Neural progenitor cell (in vitro differentiated cells): ENCODE data around the gene FOXK2. TPM values are rescaled to one million over a fixed set of nuclear protein-coding genes. Genes with fewer than 3 reads are reported as not detected.

ENCODE experiments used
- DNase-seq: peaks from one replicate; pipeline ENCODE4 v3.0.0-alpha.2; 2016; ENCODE audit warnings: low spot score
- H2AFZ ChIP-seq: fragments of 200-600 bp; sonication (generic); replicated peaks from 2 replicates; pipeline ENCODE4 v1.6.1; 2016; ENCODE audit warnings: antibody characterized with exemption
- H3F3A ChIP-seq: fragments of 200-600 bp; sonication (generic); 2 replicates; pipeline ENCODE4 v1.6.1; 2016; ENCODE audit warnings: antibody characterized with exemption, low read depth
- H3K27ac ChIP-seq: fragments of 200-600 bp; sonication (generic); 2 replicates; pipeline ENCODE4 v1.5.1; 2016; ENCODE audit warnings: mild to moderate bottlenecking
- H3K27me3 ChIP-seq: fragments of 200-600 bp; sonication (generic); 2 replicates; pipeline ENCODE4 v1.6.1; 2016; ENCODE audit warnings: mild to moderate bottlenecking, moderate library complexity
- H3K36me3 ChIP-seq: fragments of 200-600 bp; sonication (generic); 2 replicates; pipeline ENCODE4 v1.5.1; 2016
- H3K4me1 ChIP-seq: fragments of 200-600 bp; sonication (generic); 2 replicates; pipeline ENCODE4 v1.6.1; 2016; ENCODE audit warnings: mixed run types
- H3K4me2 ChIP-seq: fragments of 200-600 bp; sonication (generic); 2 replicates; pipeline ENCODE4 v1.6.1; 2016
- H3K4me3 ChIP-seq: fragments of 200-600 bp; sonication (generic); 2 replicates; pipeline ENCODE4 v1.5.1; 2016
- H3K79me2 ChIP-seq: fragments of 200-600 bp; sonication (generic); 2 replicates; pipeline ENCODE4 v1.6.1; 2016; ENCODE audit warnings: low read depth
- H3K9ac ChIP-seq: fragments of 200-600 bp; sonication (generic); 2 replicates; pipeline ENCODE4 v1.6.1; 2016
- H3K9me3 ChIP-seq: fragments of 200-600 bp; sonication (generic); 2 replicates; pipeline ENCODE4 v1.5.1; 2016; ENCODE audit warnings: low read depth
- H4K20me1 ChIP-seq: fragments of 200-600 bp; sonication (generic); 2 replicates; pipeline ENCODE4 v1.6.1; 2016; ENCODE audit warnings: low read depth
- H3K27ac Mint-ChIP-seq: 3 replicates; pipeline ENCODE4 v1.8.0; 2021; ENCODE audit warnings: mixed read lengths
- H3K27me3 Mint-ChIP-seq: 2 replicates; pipeline ENCODE4 v1.8.0; 2022; ENCODE audit warnings: low read depth, mild to moderate bottlenecking, inconsistent platforms, moderate library complexity, mixed read lengths; ENCODE audit not compliant: insufficient read depth
- H3K36me3 Mint-ChIP-seq: 3 replicates; pipeline ENCODE4 v1.8.0; 2021; ENCODE audit warnings: mixed read lengths
- H3K4me1 Mint-ChIP-seq: 3 replicates; pipeline ENCODE4 v1.8.0; 2021; ENCODE audit warnings: mixed read lengths
- H3K4me3 Mint-ChIP-seq: 3 replicates; pipeline ENCODE4 v1.8.0; 2021; ENCODE audit warnings: mild to moderate bottlenecking, moderate library complexity, mixed read lengths
- H3K9me3 Mint-ChIP-seq: 3 replicates; pipeline ENCODE4 v1.8.0; 2020; ENCODE audit warnings: mixed read lengths
- CTCF ChIP-seq: fragments of 200-600 bp; sonication (generic); IDR thresholded peaks from 2 replicates; pipeline ENCODE4 v1.5.1; 2017; ENCODE audit warnings: antibody characterized with exemption, mild to moderate bottlenecking
- EZH2 ChIP-seq: fragments of 200-600 bp; sonication (generic); IDR thresholded peaks from 2 replicates; pipeline ENCODE4 v1.6.1; 2017; ENCODE audit warnings: antibody characterized with exemption, mild to moderate bottlenecking, moderate library complexity
- EZH2phosphoT487 ChIP-seq: fragments of 200-600 bp; sonication (generic); IDR thresholded peaks from 2 replicates; pipeline ENCODE4 v1.6.1; 2017; ENCODE audit warnings: antibody characterized with exemption
- total RNA-seq: library from RNA; depleted of rRNA; stranded (reverse); fragments of >200 nt; gene quantifications from 2 replicates; pipeline ENCODE4 v1.2.3, GENCODE V29; 2015; ENCODE audit warnings: low replicate concordance

FOXK2 gene
- total RNA-seq, 1 donor from 2014 or later, result 28.1 TPM

GRCh38 chr17:82564241-82564640 lies 44.7 kb downstream of the FOXK2 start:
- H3K4me3 ChIP-seq, result no peak overlapping the region
- peaks cover 95% of the 10 kb centered on the region for H3K79me2 ChIP-seq
- peaks cover 8% of the 10 kb centered on the region for H3K36me3 ChIP-seq
- no peaks in the 10 kb centered on the region for H3K27me3 ChIP-seq
- H3K9ac ChIP-seq, result no peak overlapping the region
- Mint-ChIP-seq H3K4me1 (peaks cover 19% of the 10 kb centered on the region), H3K4me3 (no peak overlapping the region), H3K27me3 (no peaks in the 10 kb centered on the region), H3K9me3 (no peaks in the 10 kb centered on the region), H3K36me3 (peaks cover 15% of the 10 kb centered on the region), H3K27ac (no peak overlapping the region)
- H2AFZ ChIP-seq, result no peak overlapping the region
- H3K27ac ChIP-seq, result no peak overlapping the region
- TF ChIP-seq EZH2 (no peak), EZH2phosphoT487 (no peak), CTCF (no peak)
- DNase-seq, result no peak
- no peaks in the 10 kb centered on the region for H3K9me3 ChIP-seq
- H4K20me1 ChIP-seq, result peaks cover 89% of the 10 kb centered on the region
- H3K4me2 ChIP-seq, result no peak overlapping the region
- peaks cover 3% of the 10 kb centered on the region for H3K4me1 ChIP-seq
- H3F3A ChIP-seq, result no peaks in the 10 kb centered on the region

- H3K27ac ChIP-seq, result no peak overlapping the region
- H3K4me3 Mint-ChIP-seq, result no peak overlapping the region
- H3F3A ChIP-seq, result no peaks in the 10 kb centered on the region
- no peaks in the 10 kb centered on the region for H3K4me1 ChIP-seq
- H3K27me3 Mint-ChIP-seq, result no peaks in the 10 kb centered on the region
- no peak overlapping the region for H3K4me3 ChIP-seq
- no peak overlapping the region for H2AFZ ChIP-seq
- DNase-seq, result no peak
- peaks cover 20% of the 10 kb centered on the region for H3K36me3 Mint-ChIP-seq
- peaks cover 13% of the 10 kb centered on the region for H3K4me1 Mint-ChIP-seq
- H3K9me3 Mint-ChIP-seq, result no peaks in the 10 kb centered on the region
- no peak overlapping the region for H3K9ac ChIP-seq
- no peak overlapping the region for H3K4me2 ChIP-seq
- peaks cover 95% of the 10 kb centered on the region for H3K79me2 ChIP-seq
- peaks cover 84% of the 10 kb centered on the region for H4K20me1 ChIP-seq
- H3K9me3 ChIP-seq, result no peaks in the 10 kb centered on the region
- H3K36me3 ChIP-seq, result peaks cover 8% of the 10 kb centered on the region
- no peaks in the 10 kb centered on the region for H3K27me3 ChIP-seq
- TF ChIP-seq EZH2phosphoT487 (no peak), CTCF (no peak), EZH2 (no peak)
- H3K27ac Mint-ChIP-seq, result no peak overlapping the region
These were observed 46.0 kb downstream of the FOXK2 start for GRCh38 chr17:82565551-82565950.

GRCh38 chr17:82566129-82566960 lies 46.8 kb downstream of the FOXK2 start:
- Histone ChIP-seq H3F3A (no peaks in the 10 kb centered on the region), H3K4me1 (no peaks in the 10 kb centered on the region), H3K4me2 (no peak overlapping the region), H3K27ac (no peak overlapping the region), H2AFZ (no peak overlapping the region), H3K79me2 (peaks cover 91% of the 10 kb centered on the region), H3K27me3 (no peaks in the 10 kb centered on the region), H3K4me3 (no peak overlapping the region), H3K36me3 (peaks cover 8% of the 10 kb centered on the region), H3K9me3 (no peaks in the 10 kb centered on the region), H3K9ac (no peak overlapping the region), H4K20me1 (peaks cover 80% of the 10 kb centered on the region)
- H3K9me3 Mint-ChIP-seq, result no peaks in the 10 kb centered on the region
- no peak for DNase-seq
- no peak overlapping the region for H3K4me3 Mint-ChIP-seq
- no peaks in the 10 kb centered on the region for H3K27me3 Mint-ChIP-seq
- peaks cover 21% of the 10 kb centered on the region for H3K36me3 Mint-ChIP-seq
- TF ChIP-seq CTCF (no peak), EZH2phosphoT487 (no peak), EZH2 (no peak)
- H3K4me1 Mint-ChIP-seq, result peaks cover 6% of the 10 kb centered on the region
- no peak overlapping the region for H3K27ac Mint-ChIP-seq
